HG03196 (cell line): Measurements from ENCODE around the gene NR2F2.
"Not testable (repeated sequence)": the region's sequence is repeated elsewhere in the genome, so short reads cannot be mapped to it uniquely, and the experiment has no call there.

Source experiments
- ATAC-seq: cut with Tn5 transposase; IDR thresholded peaks from one replicate; pipeline ENCODE4 v1.9.1; 2021; ENCODE audit not compliant: unreplicated experiment

Gene NR2F2

DNA sequence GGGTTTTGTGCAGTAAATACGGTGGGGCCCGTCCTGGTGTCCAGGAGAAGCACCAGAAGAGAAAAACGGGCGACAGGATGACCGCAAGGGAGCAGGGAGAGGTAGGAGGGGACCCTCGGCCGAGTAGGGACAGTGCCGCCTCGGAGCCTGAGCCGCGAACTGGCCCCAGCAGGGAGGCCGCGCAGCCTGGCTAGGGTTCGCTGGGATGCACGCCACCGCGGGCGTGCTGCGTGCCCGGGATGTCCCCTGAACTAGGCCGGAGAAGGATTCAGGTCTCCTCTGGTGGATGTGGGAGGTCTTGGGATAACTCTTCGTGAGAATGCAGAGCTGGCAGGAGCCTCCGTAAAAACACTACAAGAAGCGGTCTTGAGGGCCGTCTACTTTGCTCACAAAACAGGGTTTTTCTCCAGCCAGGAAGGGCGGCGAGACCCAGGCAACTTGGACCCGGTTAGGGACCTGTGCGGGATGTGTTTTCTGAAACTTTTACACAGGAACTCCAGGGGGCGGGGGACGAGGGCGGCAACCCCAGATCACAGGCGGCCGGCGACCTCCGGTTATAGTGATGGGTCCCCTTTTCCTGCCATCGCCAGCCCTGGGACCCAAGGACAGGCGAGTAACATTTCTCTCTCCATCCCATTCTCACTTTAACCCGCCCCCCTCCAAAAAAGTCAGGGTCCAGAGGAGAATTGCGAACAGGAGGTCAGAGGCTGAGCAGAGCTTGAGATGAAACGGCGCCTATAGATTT lies 35.5 kb downstream of the NR2F2 start:
- ATAC-seq: no peak

DNA sequence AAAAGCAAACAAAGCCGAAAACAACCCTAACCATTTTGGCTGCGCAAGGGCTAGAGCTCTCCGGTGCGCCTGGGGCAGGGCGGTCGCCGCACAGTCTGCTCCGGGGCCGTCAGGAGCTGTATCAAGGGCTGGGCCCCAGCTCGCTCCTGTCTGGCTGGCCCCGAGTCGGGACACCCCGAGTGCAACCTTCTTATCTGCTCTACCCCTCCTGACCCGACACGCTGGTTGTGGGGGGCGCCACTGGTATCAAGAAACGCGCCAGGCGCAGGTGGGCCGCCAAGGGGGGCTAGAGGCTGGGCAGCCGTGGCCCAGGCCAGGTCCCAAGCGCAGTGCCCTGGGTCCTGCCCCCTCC lies 36.0 kb downstream of the NR2F2 start:
- ATAC-seq: no peak

- ATAC-seq: no peak
Observed at GRCh38 chr15:96367311-96368200, 37.1 kb downstream of the NR2F2 start.

- no peak for ATAC-seq
Observed at GRCh38 chr15:96369351-96369750, 38.9 kb downstream of the NR2F2 start.

- ATAC-seq: no peak
Observed at GRCh38 chr15:96369825-96370621, 39.5 kb downstream of the NR2F2 start.

- no peak for ATAC-seq
Observed at GRCh38 chr15:96372554-96372953, 42.1 kb downstream of the NR2F2 start.

GRCh38 chr15:96374499-96374898 lies 44.0 kb downstream of the NR2F2 start:
- no peak for ATAC-seq

GRCh38 chr15:96379592-96379991 lies 49.1 kb downstream of the NR2F2 start:
- ATAC-seq: not testable (repeated sequence)

DNA sequence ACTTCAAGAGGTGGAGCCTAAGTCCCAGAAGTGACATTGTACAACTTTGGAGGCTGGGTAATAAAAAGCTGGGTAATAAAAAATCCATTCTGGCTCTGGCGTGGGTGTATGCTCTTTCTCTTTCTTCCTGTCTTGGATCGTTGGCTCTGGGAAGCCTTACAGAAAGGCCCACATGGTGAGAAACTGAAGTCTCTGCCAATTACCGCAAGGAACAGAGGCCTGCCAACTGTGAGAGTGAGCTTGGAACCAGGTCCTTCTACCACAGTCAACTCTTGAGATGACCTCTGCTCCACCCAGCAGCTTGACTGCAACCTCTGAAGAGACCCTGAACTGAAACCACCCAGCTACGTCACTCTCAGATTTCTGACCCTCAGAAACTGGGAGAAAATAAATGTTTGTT lies 51.0 kb downstream of the NR2F2 start:
- ATAC-seq: no peak

DNA sequence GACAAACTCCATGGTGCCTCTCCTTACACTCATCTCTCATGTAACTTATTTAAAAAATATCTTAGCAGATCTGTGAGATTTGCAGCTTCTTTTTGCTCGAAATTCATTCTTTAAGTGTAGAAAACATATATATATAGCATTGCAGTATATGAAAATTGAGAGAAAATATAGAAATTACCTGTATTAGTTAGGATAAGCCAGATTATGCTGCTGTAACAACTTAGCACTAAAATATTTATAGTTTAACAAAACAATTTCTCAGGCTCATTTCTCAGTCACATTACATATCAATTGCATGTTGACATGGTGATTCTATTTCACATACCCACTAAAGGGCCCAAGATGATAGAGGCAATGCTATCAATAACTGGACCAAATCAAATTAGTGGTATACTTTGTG lies 54.7 kb downstream of the NR2F2 start:
- ATAC-seq: no peak

DNA sequence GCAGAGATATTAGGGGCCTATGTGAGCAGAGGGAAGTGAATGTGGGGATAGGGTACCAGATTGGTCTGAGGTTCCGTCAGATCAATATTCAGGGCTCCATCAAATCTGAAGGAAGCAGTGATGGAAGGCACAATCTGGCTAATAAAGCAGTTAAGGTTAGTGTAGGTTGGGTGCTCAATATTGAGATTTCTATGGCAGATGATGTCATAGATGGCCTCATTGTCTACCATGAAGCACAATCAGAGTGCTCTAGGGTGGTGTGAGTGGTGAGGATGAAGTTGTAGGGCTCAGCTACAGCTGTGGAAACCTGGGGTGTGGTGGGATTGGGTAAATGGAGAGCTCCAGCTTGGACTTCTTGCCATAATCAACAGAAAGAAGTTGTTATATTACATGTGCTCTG lies 58.2 kb downstream of the NR2F2 start:
- ATAC-seq: no peak
